ENCODE results near the gene GRID2.

DNA sequence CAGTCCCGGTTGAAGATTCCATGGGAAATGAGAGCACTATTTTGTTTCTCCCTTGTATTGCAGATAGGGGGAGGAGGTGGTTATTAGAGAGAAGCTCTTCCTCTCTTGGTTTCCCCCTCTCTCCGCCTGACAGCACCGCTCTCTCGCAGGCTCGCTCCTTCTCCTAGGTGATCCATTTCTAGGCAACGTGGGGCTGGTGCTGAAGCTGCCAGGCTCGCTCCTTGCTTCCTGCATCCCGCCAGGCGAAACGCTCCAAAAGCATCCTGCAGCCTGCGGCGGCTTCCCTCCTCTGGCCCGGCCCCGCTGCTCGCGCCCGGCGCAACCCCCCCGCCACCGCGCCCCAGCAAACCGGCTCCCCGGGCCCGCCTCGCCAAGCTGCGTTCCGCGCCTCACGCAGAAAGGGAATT lies at the start of gene GRID2:
- no peak for TF ChIP-seq EP300 (IDR thresholded peaks at IDR 0.05; ENCODE audit: borderline replicate concordance in 1 of 2, low read depth in 1 of 2, low read length in 1 of 2)
- TF ChIP-seq, protein P1, sequence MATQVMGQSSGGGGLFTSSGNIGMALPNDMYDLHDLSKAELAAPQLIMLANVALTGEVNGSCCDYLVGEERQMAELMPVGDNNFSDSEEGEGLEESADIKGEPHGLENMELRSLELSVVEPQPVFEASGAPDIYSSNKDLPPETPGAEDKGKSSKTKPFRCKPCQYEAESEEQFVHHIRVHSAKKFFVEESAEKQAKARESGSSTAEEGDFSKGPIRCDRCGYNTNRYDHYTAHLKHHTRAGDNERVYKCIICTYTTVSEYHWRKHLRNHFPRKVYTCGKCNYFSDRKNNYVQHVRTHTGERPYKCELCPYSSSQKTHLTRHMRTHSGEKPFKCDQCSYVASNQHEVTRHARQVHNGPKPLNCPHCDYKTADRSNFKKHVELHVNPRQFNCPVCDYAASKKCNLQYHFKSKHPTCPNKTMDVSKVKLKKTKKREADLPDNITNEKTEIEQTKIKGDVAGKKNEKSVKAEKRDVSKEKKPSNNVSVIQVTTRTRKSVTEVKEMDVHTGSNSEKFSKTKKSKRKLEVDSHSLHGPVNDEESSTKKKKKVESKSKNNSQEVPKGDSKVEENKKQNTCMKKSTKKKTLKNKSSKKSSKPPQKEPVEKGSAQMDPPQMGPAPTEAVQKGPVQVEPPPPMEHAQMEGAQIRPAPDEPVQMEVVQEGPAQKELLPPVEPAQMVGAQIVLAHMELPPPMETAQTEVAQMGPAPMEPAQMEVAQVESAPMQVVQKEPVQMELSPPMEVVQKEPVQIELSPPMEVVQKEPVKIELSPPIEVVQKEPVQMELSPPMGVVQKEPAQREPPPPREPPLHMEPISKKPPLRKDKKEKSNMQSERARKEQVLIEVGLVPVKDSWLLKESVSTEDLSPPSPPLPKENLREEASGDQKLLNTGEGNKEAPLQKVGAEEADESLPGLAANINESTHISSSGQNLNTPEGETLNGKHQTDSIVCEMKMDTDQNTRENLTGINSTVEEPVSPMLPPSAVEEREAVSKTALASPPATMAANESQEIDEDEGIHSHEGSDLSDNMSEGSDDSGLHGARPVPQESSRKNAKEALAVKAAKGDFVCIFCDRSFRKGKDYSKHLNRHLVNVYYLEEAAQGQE (IDR thresholded peaks at IDR 0.05; ENCODE audit: low read depth, low read length): no peak
- TF ChIP-seq, protein P2, sequence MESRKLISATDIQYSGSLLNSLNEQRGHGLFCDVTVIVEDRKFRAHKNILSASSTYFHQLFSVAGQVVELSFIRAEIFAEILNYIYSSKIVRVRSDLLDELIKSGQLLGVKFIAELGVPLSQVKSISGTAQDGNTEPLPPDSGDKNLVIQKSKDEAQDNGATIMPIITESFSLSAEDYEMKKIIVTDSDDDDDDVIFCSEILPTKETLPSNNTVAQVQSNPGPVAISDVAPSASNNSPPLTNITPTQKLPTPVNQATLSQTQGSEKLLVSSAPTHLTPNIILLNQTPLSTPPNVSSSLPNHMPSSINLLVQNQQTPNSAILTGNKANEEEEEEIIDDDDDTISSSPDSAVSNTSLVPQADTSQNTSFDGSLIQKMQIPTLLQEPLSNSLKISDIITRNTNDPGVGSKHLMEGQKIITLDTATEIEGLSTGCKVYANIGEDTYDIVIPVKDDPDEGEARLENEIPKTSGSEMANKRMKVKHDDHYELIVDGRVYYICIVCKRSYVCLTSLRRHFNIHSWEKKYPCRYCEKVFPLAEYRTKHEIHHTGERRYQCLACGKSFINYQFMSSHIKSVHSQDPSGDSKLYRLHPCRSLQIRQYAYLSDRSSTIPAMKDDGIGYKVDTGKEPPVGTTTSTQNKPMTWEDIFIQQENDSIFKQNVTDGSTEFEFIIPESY (IDR thresholded peaks at IDR 0.05; ENCODE audit: borderline replicate concordance, low read depth): no peak
- TF ChIP-seq JUND (IDR thresholded peaks at IDR 0.05): no peak
- TF ChIP-seq, protein P3, sequence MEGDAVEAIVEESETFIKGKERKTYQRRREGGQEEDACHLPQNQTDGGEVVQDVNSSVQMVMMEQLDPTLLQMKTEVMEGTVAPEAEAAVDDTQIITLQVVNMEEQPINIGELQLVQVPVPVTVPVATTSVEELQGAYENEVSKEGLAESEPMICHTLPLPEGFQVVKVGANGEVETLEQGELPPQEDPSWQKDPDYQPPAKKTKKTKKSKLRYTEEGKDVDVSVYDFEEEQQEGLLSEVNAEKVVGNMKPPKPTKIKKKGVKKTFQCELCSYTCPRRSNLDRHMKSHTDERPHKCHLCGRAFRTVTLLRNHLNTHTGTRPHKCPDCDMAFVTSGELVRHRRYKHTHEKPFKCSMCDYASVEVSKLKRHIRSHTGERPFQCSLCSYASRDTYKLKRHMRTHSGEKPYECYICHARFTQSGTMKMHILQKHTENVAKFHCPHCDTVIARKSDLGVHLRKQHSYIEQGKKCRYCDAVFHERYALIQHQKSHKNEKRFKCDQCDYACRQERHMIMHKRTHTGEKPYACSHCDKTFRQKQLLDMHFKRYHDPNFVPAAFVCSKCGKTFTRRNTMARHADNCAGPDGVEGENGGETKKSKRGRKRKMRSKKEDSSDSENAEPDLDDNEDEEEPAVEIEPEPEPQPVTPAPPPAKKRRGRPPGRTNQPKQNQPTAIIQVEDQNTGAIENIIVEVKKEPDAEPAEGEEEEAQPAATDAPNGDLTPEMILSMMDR (IDR thresholded peaks at IDR 0.05): no peak

Data from SK-N-SH (cell line).